C4-2B (cell line): ENCODE data around the gene ALPP.

Experiments used
- H3K27ac ChIP-seq: fragments of 450-650 bp; 2 replicates; pipeline ENCODE4 v1.5.1; 2017
- ZFX ChIP-seq: fragments of 450-650 bp; IDR thresholded peaks from 2 replicates; pipeline ENCODE4 v1.6.1; 2017
- TF ChIP-seq, protein P1 (sequence below): fragments of 450-650 bp; conservative IDR thresholded peaks from 2 replicates; pipeline ENCODE4 v1.5.1; 2017; ENCODE audit warnings: mild to moderate bottlenecking

ALPP gene

DNA sequence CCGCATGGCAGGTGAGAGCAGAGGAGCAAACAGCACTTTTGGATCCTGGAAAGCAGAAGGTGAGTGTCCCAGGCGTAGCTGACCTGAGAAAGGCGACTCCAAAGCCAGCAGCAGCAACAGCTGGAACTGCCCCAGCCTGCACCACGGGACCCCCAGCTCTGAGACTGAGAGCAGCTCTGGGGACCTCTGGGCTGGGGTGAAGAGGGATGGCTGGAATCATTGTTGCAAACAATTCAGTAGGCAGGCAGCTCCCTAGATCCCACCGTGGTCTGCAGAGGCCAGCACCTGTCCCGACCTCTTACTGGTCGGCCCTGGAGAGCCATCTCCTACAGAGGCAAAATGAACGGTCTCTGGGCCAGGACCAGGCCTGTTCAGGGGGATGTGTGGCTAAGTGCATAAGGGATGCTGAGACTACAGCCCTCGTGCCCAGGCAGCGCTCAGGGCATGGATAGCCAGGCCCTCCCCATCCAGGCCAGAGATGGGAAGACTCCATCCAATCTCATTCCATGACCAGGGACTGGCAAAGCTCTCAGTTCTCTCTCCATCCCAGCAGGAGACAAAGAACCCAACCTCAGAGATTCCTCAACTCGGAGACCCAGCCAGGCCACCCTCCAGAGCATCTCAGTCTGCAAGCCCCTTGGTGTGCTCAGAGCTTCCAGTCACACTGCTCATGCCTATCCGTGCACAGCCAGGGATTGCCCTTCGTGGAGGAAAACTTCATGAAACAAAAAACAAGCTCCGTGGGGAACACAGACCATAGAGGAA is 38.2 kb upstream of the ALPP start:
- no peak overlapping the region for H3K27ac ChIP-seq
- no peak for TF ChIP-seq ZFX
- TF ChIP-seq, protein P1, sequence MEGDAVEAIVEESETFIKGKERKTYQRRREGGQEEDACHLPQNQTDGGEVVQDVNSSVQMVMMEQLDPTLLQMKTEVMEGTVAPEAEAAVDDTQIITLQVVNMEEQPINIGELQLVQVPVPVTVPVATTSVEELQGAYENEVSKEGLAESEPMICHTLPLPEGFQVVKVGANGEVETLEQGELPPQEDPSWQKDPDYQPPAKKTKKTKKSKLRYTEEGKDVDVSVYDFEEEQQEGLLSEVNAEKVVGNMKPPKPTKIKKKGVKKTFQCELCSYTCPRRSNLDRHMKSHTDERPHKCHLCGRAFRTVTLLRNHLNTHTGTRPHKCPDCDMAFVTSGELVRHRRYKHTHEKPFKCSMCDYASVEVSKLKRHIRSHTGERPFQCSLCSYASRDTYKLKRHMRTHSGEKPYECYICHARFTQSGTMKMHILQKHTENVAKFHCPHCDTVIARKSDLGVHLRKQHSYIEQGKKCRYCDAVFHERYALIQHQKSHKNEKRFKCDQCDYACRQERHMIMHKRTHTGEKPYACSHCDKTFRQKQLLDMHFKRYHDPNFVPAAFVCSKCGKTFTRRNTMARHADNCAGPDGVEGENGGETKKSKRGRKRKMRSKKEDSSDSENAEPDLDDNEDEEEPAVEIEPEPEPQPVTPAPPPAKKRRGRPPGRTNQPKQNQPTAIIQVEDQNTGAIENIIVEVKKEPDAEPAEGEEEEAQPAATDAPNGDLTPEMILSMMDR = no peak

DNA sequence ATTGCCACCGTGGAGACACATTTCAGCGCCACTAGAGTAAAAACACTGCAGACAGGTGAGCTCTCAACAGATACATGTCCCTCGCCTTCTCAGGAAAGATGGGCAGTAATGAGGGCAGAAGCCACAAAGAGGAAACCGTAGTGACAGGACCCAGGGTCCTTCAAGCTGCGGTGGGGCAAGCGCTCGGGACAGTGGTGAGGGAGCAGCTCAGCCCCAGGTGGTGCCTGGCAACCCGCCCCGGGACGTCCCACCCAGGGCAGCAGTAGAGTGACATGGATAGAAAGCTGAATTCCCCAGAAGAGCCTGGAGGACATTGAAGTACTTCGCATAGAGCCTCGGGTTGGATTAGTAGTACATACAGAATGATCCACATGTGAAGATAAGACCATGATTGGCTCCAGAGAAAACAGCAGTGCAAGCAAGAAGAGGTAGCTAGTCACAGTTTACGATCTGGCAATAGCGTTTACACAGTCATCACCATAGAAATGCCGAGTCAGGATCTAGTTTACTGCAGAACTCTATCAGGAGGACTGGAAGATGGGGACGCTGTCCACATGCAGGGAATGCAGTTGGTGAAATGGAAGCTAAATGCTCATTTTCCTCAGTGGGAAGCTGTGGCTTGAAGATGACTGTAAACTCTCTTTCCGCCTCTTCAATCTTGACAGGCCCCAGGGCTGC is 37.4 kb upstream of the ALPP start:
- no peak for TF ChIP-seq ZFX
- TF ChIP-seq, protein P1 = no peak
- no peak overlapping the region for H3K27ac ChIP-seq

DNA sequence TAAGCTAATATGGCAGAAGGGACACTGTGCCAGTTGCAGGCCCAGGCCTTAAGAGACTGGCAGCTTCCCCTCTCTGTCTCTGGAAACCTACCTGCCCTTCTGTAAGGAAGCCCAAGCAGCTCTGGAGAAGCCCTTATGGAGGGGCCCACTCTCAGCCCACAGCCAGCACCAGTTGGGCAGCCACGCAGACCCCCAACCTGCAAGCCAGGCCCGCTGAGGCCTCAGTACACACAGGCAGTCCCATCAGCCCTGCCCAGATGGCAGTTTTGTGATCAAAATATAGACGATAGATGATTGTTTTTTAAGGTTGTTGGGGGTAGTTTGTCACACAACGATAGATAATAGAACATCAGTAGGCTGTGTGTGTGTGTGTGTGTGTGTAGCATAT is 36.8 kb upstream of the ALPP start:
- no peak overlapping the region for H3K27ac ChIP-seq
- TF ChIP-seq, protein P1 = no peak
- TF ChIP-seq ZFX = no peak

DNA sequence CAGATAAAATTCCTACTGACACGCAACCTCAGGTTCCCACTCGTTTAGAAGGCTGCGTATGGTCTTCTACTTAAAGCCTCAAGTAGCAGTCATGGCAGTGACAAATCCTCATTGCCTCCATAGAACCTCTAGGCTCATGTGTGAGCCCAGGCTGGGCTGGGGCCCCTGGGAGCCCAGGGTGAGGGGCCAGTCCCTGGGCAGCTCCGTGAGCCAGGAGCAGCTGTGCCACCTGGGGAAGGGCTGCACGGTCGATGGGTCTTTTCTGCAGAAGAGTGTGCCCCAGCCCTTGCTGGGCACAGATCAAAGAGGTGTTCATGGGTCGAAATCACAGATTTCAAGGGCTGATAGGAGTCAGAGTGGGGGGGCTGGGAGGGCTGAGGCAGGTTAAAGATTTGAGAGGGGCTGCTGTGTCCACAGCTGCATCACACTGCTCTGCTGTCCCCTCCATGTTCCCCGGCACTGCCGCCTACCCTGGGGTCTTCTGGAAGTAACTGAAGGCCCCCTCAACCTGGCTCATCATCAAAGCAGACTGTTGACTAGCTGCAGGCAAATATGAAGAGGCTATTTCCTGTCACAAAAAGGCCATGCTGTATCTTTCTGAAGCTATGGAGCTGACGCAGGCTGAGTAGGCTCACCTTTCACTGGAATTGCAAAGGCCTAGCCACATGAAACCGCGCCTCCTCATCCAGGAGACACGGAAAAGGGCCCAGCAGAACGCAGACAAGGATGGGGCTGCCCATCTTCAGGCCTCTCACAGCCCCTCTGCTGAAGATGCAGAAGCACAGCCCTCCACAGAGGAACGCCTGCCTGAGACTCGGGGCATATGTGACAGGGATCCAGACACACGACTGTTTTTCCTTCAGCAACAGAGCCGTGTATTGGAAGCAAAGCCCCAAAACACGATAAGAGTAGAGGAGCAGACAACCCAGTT is 35.7 kb upstream of the ALPP start:
- TF ChIP-seq, protein P1 = no peak
- no peak for TF ChIP-seq ZFX
- no peak overlapping the region for H3K27ac ChIP-seq

DNA sequence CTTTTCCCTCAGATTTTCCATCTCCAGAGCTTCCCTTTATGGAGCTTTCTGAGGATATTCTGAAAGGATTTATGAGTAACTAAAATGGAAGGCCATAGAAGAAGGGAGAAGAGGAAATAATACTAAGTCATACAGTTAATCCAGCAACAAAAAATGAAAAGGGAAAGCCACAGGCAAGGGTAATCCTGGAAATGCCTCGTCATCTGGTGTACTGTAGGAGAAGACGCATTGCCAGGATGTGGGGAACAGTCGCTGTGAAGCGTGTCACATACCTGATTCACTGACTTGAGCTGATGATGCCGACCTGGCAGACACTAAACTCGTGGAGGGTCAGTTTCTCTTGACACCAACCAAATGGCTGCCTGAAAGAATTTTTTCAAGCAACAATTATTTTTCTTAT is 34.7 kb upstream of the ALPP start:
- H3K27ac ChIP-seq = no peak overlapping the region
- TF ChIP-seq, protein P1 = no peak
- TF ChIP-seq ZFX = no peak

DNA sequence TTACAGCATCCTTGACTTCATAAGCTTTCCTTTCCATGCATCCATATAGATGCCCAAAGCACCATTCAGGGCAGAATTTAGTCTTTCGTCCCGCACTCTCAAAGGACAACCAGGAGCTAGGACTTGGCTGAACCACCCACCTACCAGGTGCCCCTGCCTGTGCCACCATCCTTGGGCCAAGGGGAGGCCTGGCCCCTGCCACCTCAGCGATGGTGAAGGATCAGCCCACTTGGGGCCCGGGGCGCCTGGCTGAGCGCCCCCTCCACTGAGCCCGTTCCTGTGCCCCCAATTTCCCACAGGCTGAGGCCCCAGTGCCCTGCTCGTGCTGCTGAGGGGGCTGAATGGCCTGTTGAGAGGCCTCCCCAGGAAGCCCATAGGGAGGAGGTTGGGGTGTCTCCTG is 33.3 kb upstream of the ALPP start:
- H3K27ac ChIP-seq = no peak overlapping the region
- TF ChIP-seq, protein P1 = no peak
- TF ChIP-seq ZFX = no peak
